Brain microvascular endothelial cell (primary cell): ENCODE measurements around the gene MAD1L1.

Experiments
- DNase-seq: peaks from one replicate; pipeline ENCODE4 v3.0.0-alpha.2; 2020
- H3K27ac ChIP-seq: fragments of 250-450 bp; sonication (Bioruptor Pico); 2 replicates; pipeline ENCODE4 v1.5.1; 2020; ENCODE audit warnings: mild to moderate bottlenecking, moderate library complexity
- H3K27me3 ChIP-seq: fragments of 250-450 bp; sonication (Bioruptor Pico); replicated peaks from 2 replicates; pipeline ENCODE4 v1.5.1; 2020; ENCODE audit warnings: mild to moderate bottlenecking
- H3K36me3 ChIP-seq: fragments of 250-450 bp; sonication (Bioruptor Pico); replicated peaks from 2 replicates; pipeline ENCODE4 v1.5.1; 2020; ENCODE audit warnings: mild to moderate bottlenecking
- H3K4me3 ChIP-seq: 2 replicates; pipeline ENCODE4 v1.5.1; 2011; ENCODE audit warnings: low read depth, mild to moderate bottlenecking, control low read depth, low read length, moderate library complexity
- in situ Hi-C: cut with HindIII; loops from 2 replicates; pipeline ENCODE4 v1.10.0; 2017; ENCODE audit warnings: low sequenced_read_pairs, low pct_ligation_motif_present
- TF ChIP-seq, protein P1 (sequence below): IDR thresholded peaks from 2 replicates; pipeline ENCODE4 v1.5.1; 2011; ENCODE audit warnings: low read depth, mild to moderate bottlenecking, moderate library complexity, low read length, control low read depth, inconsistent platforms; ENCODE audit errors: missing control alignments

MAD1L1 gene

GRCh38 chr7:2217206-2217605 lies 15.5 kb downstream of the MAD1L1 start:
- Histone ChIP-seq H3K4me3 (no peak overlapping the region), H3K27ac (no peak overlapping the region), H3K27me3 (no peaks in the 10 kb centered on the region), H3K36me3 (peaks cover 51% of the 10 kb centered on the region)
- TF ChIP-seq, protein P1, sequence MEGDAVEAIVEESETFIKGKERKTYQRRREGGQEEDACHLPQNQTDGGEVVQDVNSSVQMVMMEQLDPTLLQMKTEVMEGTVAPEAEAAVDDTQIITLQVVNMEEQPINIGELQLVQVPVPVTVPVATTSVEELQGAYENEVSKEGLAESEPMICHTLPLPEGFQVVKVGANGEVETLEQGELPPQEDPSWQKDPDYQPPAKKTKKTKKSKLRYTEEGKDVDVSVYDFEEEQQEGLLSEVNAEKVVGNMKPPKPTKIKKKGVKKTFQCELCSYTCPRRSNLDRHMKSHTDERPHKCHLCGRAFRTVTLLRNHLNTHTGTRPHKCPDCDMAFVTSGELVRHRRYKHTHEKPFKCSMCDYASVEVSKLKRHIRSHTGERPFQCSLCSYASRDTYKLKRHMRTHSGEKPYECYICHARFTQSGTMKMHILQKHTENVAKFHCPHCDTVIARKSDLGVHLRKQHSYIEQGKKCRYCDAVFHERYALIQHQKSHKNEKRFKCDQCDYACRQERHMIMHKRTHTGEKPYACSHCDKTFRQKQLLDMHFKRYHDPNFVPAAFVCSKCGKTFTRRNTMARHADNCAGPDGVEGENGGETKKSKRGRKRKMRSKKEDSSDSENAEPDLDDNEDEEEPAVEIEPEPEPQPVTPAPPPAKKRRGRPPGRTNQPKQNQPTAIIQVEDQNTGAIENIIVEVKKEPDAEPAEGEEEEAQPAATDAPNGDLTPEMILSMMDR: no peak
- no peak for DNase-seq
- in situ Hi-C loops: no loop called here

- H3K27me3 ChIP-seq: no peaks in the 10 kb centered on the region
- H3K36me3 ChIP-seq: peaks cover 63% of the 10 kb centered on the region
- H3K27ac ChIP-seq: no peak overlapping the region
- no peak overlapping the region for H3K4me3 ChIP-seq
- in situ Hi-C loops: no loop called here
- no peak for DNase-seq
- TF ChIP-seq, protein P1: no peak
These were observed 16.9 kb downstream of the MAD1L1 start for GRCh38 chr7:2215851-2216250.

DNA sequence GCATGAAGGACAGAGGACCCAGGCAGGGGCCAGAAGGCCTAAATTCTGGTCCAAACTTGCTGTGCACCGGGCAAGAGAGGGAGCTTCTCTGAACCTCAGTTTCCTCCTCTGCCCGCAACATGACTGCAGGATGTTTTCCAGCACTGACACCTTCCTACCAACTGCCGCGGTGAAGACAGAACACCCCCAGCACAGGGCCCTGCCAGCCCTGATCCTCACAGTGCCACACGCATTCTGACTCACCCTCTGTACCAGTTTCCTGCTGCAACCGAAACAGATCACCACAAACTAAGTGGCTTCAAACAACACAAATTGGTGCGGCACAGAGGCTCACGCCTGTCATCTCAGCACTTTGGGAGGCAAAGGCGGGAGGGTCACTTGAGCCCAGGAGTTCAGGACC lies 18.1 kb downstream of the MAD1L1 start:
- Histone ChIP-seq H3K27me3 (no peaks in the 10 kb centered on the region), H3K36me3 (peaks cover 63% of the 10 kb centered on the region), H3K4me3 (no peak overlapping the region), H3K27ac (no peak overlapping the region)
- DNase-seq: no peak
- TF ChIP-seq, protein P1: no peak
- in situ Hi-C loops: no loop called here

DNA sequence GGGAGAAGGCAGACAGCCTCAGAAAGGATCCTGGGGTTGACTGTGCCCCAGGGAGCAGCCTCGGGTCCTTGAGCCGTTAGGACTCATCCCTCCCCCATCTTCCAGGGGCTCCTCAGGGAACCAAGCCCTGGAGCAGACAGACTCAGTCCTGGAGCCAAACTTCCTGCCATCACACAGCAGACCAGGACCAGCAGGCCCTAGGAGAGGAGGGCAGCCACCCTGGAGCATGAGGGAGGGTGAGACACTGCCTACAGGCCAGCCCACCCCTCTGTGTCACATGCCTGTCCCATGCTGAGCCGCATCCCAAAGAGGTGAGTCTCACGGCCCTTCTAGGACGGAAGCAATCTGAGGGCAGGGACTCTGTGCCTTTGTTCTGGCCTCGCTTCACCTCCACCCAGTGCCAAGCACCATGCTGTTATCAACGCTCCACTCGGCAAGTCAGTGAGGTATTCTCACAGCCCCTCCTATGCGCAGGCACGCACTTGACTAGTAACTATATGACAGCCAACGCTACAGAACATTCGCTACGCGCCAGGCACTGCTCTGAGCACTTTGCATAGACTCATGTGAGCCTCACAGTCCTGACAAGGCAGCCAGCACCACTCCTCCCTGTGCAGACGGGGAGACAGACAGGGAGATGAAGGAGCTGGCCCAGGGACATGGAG lies 19.1 kb downstream of the MAD1L1 start:
- no peak for DNase-seq
- H3K36me3 ChIP-seq: peaks cover 63% of the 10 kb centered on the region

GRCh38 chr7:2212906-2213305 lies 19.8 kb downstream of the MAD1L1 start:
- no peak for DNase-seq
- Histone ChIP-seq H3K4me3 (no peak overlapping the region), H3K27ac (no peak overlapping the region), H3K36me3 (peaks cover 65% of the 10 kb centered on the region), H3K27me3 (no peaks in the 10 kb centered on the region)
- in situ Hi-C loops: no loop called here
- TF ChIP-seq, protein P1: no peak

More for the DNA sequence above, 19.1 kb downstream of the MAD1L1 start:
- Histone ChIP-seq H3K27ac (no peak overlapping the region), H3K4me3 (no peak overlapping the region), H3K27me3 (no peaks in the 10 kb centered on the region)
- TF ChIP-seq, protein P1: no peak
- in situ Hi-C loops: no loop called here

- DNase-seq: no peak
- in situ Hi-C loops: no loop called here
- Histone ChIP-seq H3K27me3 (no peaks in the 10 kb centered on the region), H3K4me3 (no peak overlapping the region), H3K36me3 (peaks cover 57% of the 10 kb centered on the region), H3K27ac (no peak overlapping the region)
- TF ChIP-seq, protein P1: no peak
These were observed 20.8 kb downstream of the MAD1L1 start for GRCh38 chr7:2211926-2212325.
